Tibial artery (tissue), 4 donors: ENCODE results near the gene SUSD3.

Experiments
- DNase-seq, 2 donors: peaks; one replicate each; pipeline ENCODE4 v3.0.0-alpha.2; 2019
- H3K27ac ChIP-seq, 2 donors: fragments of 200-600 bp; sonication (generic) in 1 of 2; 1 replicate in 1 of 2; 2 replicates in 1 of 2; pipeline ENCODE4 v1.5.1; 2018 to 2019; ENCODE audit warnings: mild to moderate bottlenecking in 1 of 2
- H3K27me3 ChIP-seq, 2 donors: fragments of 200-600 bp; sonication (generic) in 1 of 2; one replicate each; pipeline versions ENCODE4 v1.5.1 to v1.6.0; 2016 to 2019
- H3K36me3 ChIP-seq, 3 donors: fragments of 200-600 bp; sonication (generic) in 2 of 3; one replicate each; pipeline ENCODE4 v1.5.1; 2016 to 2019; ENCODE audit warnings: mild to moderate bottlenecking in 2 of 3
- H3K4me1 ChIP-seq, 4 donors: fragments of 200-600 bp; sonication (generic) in 2 of 4; 1 replicate in 3 of 4; 2 replicates in 1 of 4; pipeline ENCODE4 v1.5.1; 2016 to 2019
- H3K4me3 ChIP-seq, 2 donors: fragments of 200-600 bp; sonication (generic) in 1 of 2; 1 replicate in 1 of 2; 2 replicates in 1 of 2; pipeline ENCODE4 v1.5.1; 2018 to 2019; ENCODE audit warnings: mild to moderate bottlenecking in 2 of 2
- H3K9me3 ChIP-seq, 3 donors: fragments of 200-600 bp; sonication (generic) in 1 of 3; one replicate each; pipeline ENCODE4 v1.5.1; 2016 to 2019
- CTCF ChIP-seq, 2 experiments: fragments of 200-600 bp in 1 of 2; fragments of 450-650 bp in 1 of 2; IDR thresholded peaks; one replicate each; pipeline ENCODE4 v1.5.1; 2017 to 2019; ENCODE audit warnings: antibody characterized with exemption in 2 of 2, mild to moderate bottlenecking in 1 of 2, moderate library complexity in 1 of 2
- intact Hi-C: fragments of 100-400 bp; cut with DNase I; formaldehyde crosslinking; loops from one replicate; pipeline ENCODE4 v1.15.0; 2023; ENCODE audit warnings: low total_unique reads

SUSD3 gene

DNA sequence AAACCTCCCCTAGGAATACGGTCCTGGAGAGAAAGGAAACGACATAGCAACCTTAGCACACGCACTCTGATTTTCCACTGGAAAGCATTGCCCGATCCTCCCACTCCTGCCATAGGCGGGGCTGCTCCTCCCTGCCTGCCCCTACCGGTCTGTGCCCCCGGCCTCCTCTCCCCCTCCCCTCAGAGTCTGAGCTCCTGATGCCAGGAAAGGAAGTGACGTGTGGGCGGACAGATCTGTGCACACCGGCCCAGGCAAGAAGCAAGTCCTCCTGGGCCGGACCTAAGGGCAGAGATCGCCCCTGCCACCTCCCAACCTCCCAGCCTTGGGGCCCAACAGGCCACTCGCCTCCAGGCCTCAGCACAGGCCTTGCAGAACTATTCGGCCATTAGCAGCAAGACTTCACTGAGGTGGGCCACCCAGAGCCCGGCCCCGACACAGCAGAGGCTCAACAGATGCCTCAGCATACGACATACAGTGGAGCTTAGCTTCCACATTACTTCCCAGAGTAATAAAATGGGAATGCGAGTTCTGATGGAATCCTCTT is 68.4 kb downstream of the SUSD3 start:
- peak overlapping the region; percentile 42 to 72 for H3K27ac ChIP-seq
- no peaks in the 10 kb centered on the region for H3K27me3 ChIP-seq
- peaks cover 0 to 62% (median 55%) of the 10 kb centered on the region in 4 donors for H3K4me1 ChIP-seq
- H3K9me3 ChIP-seq: no peaks in the 10 kb centered on the region
- intact Hi-C loops: no loop called here
- TF ChIP-seq CTCF (IDR thresholded peaks at IDR 0.05): no peak
- DNase-seq: peak; percentile 22 to 80
- H3K36me3 ChIP-seq: peaks cover 29 to 58% (median 44%) of the 10 kb centered on the region in 3 donors
- H3K4me3 ChIP-seq: no peak overlapping the region

DNA sequence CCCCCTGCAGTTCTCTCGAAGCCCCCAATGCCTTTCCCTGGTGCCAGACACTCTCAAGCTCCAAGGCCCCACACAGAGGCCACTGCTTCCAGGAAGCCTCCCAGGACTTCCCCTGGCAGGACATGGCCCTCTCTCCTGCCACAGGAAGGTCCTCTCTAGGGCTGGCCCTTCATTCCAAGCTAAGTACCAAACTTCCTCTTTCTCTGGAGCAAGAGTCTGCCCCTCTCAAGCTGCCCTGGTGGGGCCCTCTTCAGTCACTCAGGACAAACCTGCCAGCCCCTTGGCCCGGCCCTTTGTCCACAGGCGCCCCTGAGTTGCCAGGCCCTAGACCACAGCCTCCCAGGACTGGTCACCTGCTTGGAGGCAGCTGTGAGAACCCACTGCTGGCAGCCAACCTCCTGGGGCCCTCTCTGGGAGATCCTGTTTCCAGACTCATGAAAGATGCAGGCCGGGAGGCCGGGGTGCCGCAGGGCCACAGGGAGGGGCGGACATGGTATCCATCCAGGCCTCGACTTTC is 69.0 kb downstream of the SUSD3 start:
- Histone ChIP-seq H3K36me3 (peaks cover 28 to 52% (median 40%) of the 10 kb centered on the region in 3 donors), H3K4me1 (peaks cover 0 to 68% (median 60%) of the 10 kb centered on the region in 4 donors), H3K27me3 (no peaks in the 10 kb centered on the region), H3K9me3 (no peaks in the 10 kb centered on the region), H3K4me3 (no peak overlapping the region), H3K27ac (peak overlapping the region; percentile 42 to 72)
- TF ChIP-seq CTCF (IDR thresholded peaks at IDR 0.05): no peak
- intact Hi-C loops: no loop called here
- peak; percentile 26 to 68 for DNase-seq

GRCh38 chr9:93128011-93128714 is 69.7 kb downstream of the SUSD3 start:
- Histone ChIP-seq H3K4me1 (peaks cover 0 to 75% (median 67%) of the 10 kb centered on the region in 4 donors), H3K36me3 (peaks cover 22 to 45% (median 33%) of the 10 kb centered on the region in 3 donors), H3K27ac (peak overlapping the region; percentile 42 to 72), H3K9me3 (no peaks in the 10 kb centered on the region), H3K27me3 (no peaks in the 10 kb centered on the region), H3K4me3 (no peak overlapping the region)
- TF ChIP-seq CTCF (IDR thresholded peaks at IDR 0.05): no peak
- DNase-seq: no peak
- intact Hi-C loops: no loop called here

DNA sequence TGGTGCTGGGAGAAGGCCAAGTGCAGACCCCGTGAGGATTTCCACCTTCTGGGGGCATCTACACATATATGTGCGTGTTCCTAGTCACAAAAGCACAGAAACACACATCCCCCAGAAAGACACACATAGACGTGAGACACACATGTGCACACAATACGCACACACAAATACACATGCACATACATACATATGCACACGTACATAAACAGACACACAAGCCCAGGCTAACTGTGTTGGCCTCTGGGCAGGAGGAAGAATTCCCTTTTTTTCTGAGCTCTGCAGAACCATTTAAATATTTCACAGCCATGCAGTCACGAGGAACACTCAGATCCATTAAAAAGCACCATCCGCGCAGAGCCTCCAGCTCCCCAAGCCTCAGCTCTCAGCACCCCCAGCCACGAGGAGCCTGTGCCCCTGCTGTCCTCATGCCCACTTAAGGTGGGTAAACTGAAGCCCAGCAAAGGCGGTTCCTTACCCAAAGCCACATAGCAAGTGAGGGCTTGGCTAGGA is 70.3 kb downstream of the SUSD3 start:
- Histone ChIP-seq H3K27me3 (no peaks in the 10 kb centered on the region), H3K27ac (peak overlapping the region in 1 of 2 donors; percentile 100), H3K36me3 (peaks cover 16 to 39% (median 27%) of the 10 kb centered on the region in 3 donors), H3K4me3 (no peak overlapping the region), H3K4me1 (peaks cover 0 to 78% (median 69%) of the 10 kb centered on the region in 4 donors), H3K9me3 (no peaks in the 10 kb centered on the region)
- no peak for TF ChIP-seq CTCF (IDR thresholded peaks at IDR 0.05)
- intact Hi-C loops: no loop called here
- DNase-seq: no peak

DNA sequence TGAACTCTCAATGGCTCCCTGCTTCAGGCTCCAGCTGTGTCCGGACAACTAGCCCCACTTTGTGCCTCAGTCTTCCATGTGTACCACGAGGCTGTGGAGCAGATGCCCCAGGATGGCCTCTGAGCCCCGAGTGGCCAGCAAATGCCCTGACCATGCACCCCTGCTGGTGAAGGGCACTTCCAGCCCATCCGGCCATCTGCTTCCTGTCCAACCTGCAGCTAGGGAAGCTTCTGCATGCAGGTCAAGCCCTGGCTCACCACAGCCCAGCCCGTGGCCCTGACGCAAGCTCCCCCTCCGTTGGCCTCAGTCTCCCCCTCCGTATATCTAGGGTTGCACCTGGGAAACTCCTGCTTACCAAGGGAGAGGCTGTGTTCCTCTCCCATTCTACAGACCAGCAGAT is 70.8 kb downstream of the SUSD3 start:
- Histone ChIP-seq H3K36me3 (peaks cover 11 to 34% (median 21%) of the 10 kb centered on the region in 3 donors), H3K9me3 (no peaks in the 10 kb centered on the region), H3K4me3 (no peak overlapping the region), H3K27me3 (no peaks in the 10 kb centered on the region), H3K27ac (peak overlapping the region; percentile 23 to 100), H3K4me1 (peaks cover 0 to 78% (median 69%) of the 10 kb centered on the region in 4 donors)
- TF ChIP-seq CTCF (IDR thresholded peaks at IDR 0.05): no peak
- intact Hi-C loops: no loop called here
- peak in 1 of 2 donors; percentile 73 for DNase-seq
